ENCODE measurements around the gene DIAPH2.

Gene DIAPH2

GRCh38 chrX:96919672-96920071, 235.0 kb downstream of the DIAPH2 start:
- no peaks in the 10 kb centered on the region for H3K36me3 ChIP-seq (replicated peaks; ENCODE audit: insufficient read depth, low read length)
- H3K27ac ChIP-seq (ENCODE audit: low read length), result no peak overlapping the region
- H4K20me1 ChIP-seq (ENCODE audit: insufficient read depth, low read length), result no peaks in the 10 kb centered on the region
- TF ChIP-seq CTCF (IDR thresholded peaks at IDR 0.05; ENCODE audit: low read length), result no peak
- no peak for TF ChIP-seq EZH2 (optimal IDR thresholded peaks at IDR 0.05; ENCODE audit: low read depth, low read length)
- no peak for TF ChIP-seq EZH2phosphoT487 (IDR thresholded peaks at IDR 0.05; ENCODE audit: low read length)
- no peak overlapping the region for H3K4me3 ChIP-seq (ENCODE audit: low read length)
- H3K27me3 ChIP-seq (replicated peaks; ENCODE audit: insufficient read depth, low read length), result no peaks in the 10 kb centered on the region
- H2AFZ ChIP-seq (ENCODE audit: low read length), result no peak overlapping the region
- H3K4me2 ChIP-seq (ENCODE audit: low read depth, low read length), result no peak overlapping the region
- no peaks in the 10 kb centered on the region for H3K79me2 ChIP-seq (ENCODE audit: low read length)
- H3K4me1 ChIP-seq (ENCODE audit: low read length), result no peaks in the 10 kb centered on the region
- DNase-seq, result no peak
- no peaks in the 10 kb centered on the region for H3K9me2 ChIP-seq (replicated peaks; ENCODE audit: insufficient read depth, low read length)
- no peaks in the 10 kb centered on the region for H3K9me3 ChIP-seq (replicated peaks; ENCODE audit: insufficient read depth, low read length)
- H3K9ac ChIP-seq (ENCODE audit: low read length), result no peak overlapping the region
- H3F3A ChIP-seq (ENCODE audit: insufficient read depth, low read length), result no peaks in the 10 kb centered on the region

- DNase-seq, result no peak
- no peaks in the 10 kb centered on the region for H3K36me3 ChIP-seq (replicated peaks; ENCODE audit: insufficient read depth, low read length)
- no peaks in the 10 kb centered on the region for H3K9me2 ChIP-seq (replicated peaks; ENCODE audit: insufficient read depth, low read length)
- H3K4me1 ChIP-seq (ENCODE audit: low read length), result no peaks in the 10 kb centered on the region
- H3F3A ChIP-seq (ENCODE audit: insufficient read depth, low read length), result no peaks in the 10 kb centered on the region
- no peaks in the 10 kb centered on the region for H4K20me1 ChIP-seq (ENCODE audit: insufficient read depth, low read length)
- H3K9ac ChIP-seq (ENCODE audit: low read length), result no peak overlapping the region
- H3K4me2 ChIP-seq (ENCODE audit: low read depth, low read length), result no peak overlapping the region
- H3K27me3 ChIP-seq (replicated peaks; ENCODE audit: insufficient read depth, low read length), result no peaks in the 10 kb centered on the region
- H3K9me3 ChIP-seq (replicated peaks; ENCODE audit: insufficient read depth, low read length), result no peaks in the 10 kb centered on the region
- no peak overlapping the region for H3K27ac ChIP-seq (ENCODE audit: low read length)
- no peaks in the 10 kb centered on the region for H3K79me2 ChIP-seq (ENCODE audit: low read length)
- no peak overlapping the region for H2AFZ ChIP-seq (ENCODE audit: low read length)
- no peak overlapping the region for H3K4me3 ChIP-seq (ENCODE audit: low read length)
- TF ChIP-seq EZH2 (optimal IDR thresholded peaks at IDR 0.05; ENCODE audit: low read depth, low read length) (no peak), CTCF (IDR thresholded peaks at IDR 0.05; ENCODE audit: low read length) (no peak), EZH2phosphoT487 (IDR thresholded peaks at IDR 0.05; ENCODE audit: low read length) (no peak)
These were observed 239.9 kb downstream of the DIAPH2 start for GRCh38 chrX:96924581-96924980.

GRCh38 chrX:96929036-96929435, 244.4 kb downstream of the DIAPH2 start:
- Histone ChIP-seq H3K79me2 (ENCODE audit: low read length) (no peaks in the 10 kb centered on the region), H3K4me3 (ENCODE audit: low read length) (no peak overlapping the region), H2AFZ (ENCODE audit: low read length) (no peak overlapping the region), H3K9ac (ENCODE audit: low read length) (no peak overlapping the region), H3K36me3 (replicated peaks; ENCODE audit: insufficient read depth, low read length) (no peaks in the 10 kb centered on the region), H3K4me1 (ENCODE audit: low read length) (no peaks in the 10 kb centered on the region), H3K9me3 (replicated peaks; ENCODE audit: insufficient read depth, low read length) (no peaks in the 10 kb centered on the region), H3K4me2 (ENCODE audit: low read depth, low read length) (no peak overlapping the region), H3F3A (ENCODE audit: insufficient read depth, low read length) (no peaks in the 10 kb centered on the region), H3K27me3 (replicated peaks; ENCODE audit: insufficient read depth, low read length) (no peaks in the 10 kb centered on the region), H3K27ac (ENCODE audit: low read length) (no peak overlapping the region), H4K20me1 (ENCODE audit: insufficient read depth, low read length) (no peaks in the 10 kb centered on the region), H3K9me2 (replicated peaks; ENCODE audit: insufficient read depth, low read length) (no peaks in the 10 kb centered on the region)
- DNase-seq, result no peak
- TF ChIP-seq EZH2 (optimal IDR thresholded peaks at IDR 0.05; ENCODE audit: low read depth, low read length) (no peak), CTCF (IDR thresholded peaks at IDR 0.05; ENCODE audit: low read length) (no peak), EZH2phosphoT487 (IDR thresholded peaks at IDR 0.05; ENCODE audit: low read length) (no peak)
